Activated CD8-positive, alpha-beta memory T cell treated with anti-CD3 and anti-CD28 coated beads for 1 hour (primary cell): ENCODE measurements around the gene B3GALT6.

Experiments
- DNase-seq, 2 donors: peaks; one replicate each; pipeline ENCODE4 v3.0.0-alpha.2; 2020; ENCODE audit warnings: low read depth in 1 of 2; ENCODE audit errors: extremely low read depth in 1 of 2

The B3GALT6 gene

DNA sequence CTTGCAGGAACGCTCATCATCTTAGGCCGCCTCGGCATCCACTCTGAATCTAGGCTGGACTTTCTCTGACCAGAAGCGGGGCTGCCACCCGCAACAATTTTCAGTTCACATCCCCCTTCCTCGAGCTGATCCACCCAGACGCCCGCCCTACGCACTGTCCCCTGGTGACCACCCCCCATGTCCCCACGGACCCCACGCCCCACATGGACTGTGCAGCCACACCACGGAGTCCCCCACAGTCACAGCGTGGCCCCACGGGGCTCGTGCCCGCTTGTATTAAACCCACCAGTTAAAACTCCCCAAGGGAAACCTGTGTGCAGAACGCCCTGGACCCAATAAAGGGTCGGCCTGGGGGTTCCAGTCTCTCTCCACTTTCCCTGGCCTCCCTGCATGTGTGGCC lies 27.5 kb downstream of the B3GALT6 start:
- DNase-seq, result no peak

GRCh38 chr1:1259951-1260600 lies 28.0 kb downstream of the B3GALT6 start:
- no peak for DNase-seq

GRCh38 chr1:1260843-1261560 lies 29.0 kb downstream of the B3GALT6 start:
- no peak for DNase-seq

DNA sequence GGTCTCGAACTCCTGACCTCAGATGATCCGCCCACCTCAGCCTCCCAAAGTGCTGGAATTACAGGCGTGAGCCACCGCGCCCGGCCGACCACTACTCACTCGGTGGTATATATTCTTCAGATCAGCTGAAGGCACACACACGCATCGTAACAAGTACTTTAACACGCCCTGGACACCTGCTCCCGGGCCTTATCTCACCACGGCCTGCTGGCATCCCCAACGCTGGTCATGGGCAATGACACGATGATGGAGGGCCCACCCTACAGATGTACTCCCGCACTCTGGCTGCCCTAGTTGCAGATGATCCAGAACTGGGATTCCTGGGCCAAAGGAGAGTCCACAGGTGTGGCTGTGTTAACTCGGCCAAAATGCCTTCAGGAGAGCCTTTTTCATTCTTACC lies 30.0 kb downstream of the B3GALT6 start:
- DNase-seq, result no peak

- no peak for DNase-seq
Observed at GRCh38 chr1:1262758-1263157, 30.7 kb downstream of the B3GALT6 start.

DNA sequence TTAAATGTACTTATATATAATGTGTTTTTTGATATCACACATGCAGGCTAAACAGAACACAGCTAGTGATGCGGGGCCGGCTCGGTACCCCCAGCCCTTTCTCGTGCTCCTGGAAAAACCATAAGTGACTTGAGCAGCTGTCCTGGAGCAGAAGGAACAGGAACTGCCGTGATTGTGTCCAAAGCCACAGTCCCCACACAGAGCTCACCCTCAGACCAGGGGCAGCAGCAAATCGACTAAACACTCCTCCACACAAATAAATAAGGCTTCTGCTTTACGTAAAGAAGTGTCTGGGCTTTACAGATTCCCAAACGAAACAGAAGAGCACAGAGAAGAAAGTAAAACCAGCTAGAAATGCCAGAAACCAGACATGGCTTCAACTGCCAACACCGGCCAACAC lies 32.0 kb downstream of the B3GALT6 start:
- DNase-seq, result no peak

- DNase-seq, result no peak
Observed at GRCh38 chr1:1264868-1265272, 32.8 kb downstream of the B3GALT6 start.

- DNase-seq, result no peak
Observed at GRCh38 chr1:1267488-1268283, 35.6 kb downstream of the B3GALT6 start.

GRCh38 chr1:1268284-1268682 lies 36.2 kb downstream of the B3GALT6 start:
- no peak for DNase-seq

DNA sequence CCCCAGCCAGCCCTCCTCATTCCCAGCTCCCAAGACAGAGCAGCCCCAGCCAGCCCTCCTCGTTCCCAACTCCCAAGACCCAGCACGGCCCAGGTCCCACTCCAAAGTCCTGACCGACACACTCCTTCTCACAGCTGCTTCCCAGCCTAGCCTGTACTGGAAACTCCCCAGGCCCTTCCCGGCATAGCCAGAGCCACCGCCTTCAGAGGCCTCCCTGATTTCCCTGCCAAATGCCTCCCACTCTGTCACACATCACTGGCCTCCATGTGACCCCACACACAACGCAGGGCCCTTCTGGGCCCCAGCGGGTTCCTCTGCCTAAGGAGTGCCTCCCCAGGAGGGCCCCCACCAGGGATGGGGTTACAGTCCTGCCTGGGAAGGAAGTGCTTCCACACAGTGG lies 38.8 kb downstream of the B3GALT6 start:
- no peak for DNase-seq

GRCh38 chr1:1272341-1273208 lies 40.5 kb downstream of the B3GALT6 start:
- DNase-seq, result no peak

GRCh38 chr1:1273209-1273511 lies 41.1 kb downstream of the B3GALT6 start:
- no peak for DNase-seq

- DNase-seq, result peak; percentile 82 to 89
Observed at GRCh38 chr1:1273512-1274298, 41.7 kb downstream of the B3GALT6 start, which contains the start of gene UBE2J2. UBE2J2 (minus strand) TSS chr1:1273854; CDS start chr1:1267992, 5,862 bp downstream.

GRCh38 chr1:1274299-1274930 lies 42.4 kb downstream of the B3GALT6 start:
- no peak for DNase-seq

GRCh38 chr1:1274931-1275431 lies 42.9 kb downstream of the B3GALT6 start:
- no peak for DNase-seq

GRCh38 chr1:1275836-1276235 lies 43.8 kb downstream of the B3GALT6 start:
- no peak for DNase-seq

DNA sequence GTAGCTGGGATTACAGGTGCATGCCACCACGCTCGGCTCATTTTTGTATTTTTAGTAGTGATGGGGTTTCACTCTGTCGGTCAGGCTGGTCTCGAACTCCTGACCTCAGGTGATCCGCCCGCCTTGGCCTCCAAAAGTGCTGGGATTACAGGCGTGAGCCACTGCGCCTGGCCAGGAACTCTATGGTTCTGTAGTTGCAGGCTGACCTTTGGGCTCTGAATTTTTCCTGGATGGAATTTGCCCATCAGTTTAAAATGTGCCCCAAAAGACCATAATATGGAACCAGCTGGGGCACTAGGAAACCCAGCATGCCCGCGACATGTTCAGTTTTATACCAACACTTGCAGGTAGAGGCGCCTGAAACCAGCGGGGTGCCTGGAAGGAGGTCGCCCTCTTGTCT lies 46.6 kb downstream of the B3GALT6 start:
- DNase-seq, result no peak

- no peak for DNase-seq
Observed at GRCh38 chr1:1279028-1279427, 47.0 kb downstream of the B3GALT6 start.

DNA sequence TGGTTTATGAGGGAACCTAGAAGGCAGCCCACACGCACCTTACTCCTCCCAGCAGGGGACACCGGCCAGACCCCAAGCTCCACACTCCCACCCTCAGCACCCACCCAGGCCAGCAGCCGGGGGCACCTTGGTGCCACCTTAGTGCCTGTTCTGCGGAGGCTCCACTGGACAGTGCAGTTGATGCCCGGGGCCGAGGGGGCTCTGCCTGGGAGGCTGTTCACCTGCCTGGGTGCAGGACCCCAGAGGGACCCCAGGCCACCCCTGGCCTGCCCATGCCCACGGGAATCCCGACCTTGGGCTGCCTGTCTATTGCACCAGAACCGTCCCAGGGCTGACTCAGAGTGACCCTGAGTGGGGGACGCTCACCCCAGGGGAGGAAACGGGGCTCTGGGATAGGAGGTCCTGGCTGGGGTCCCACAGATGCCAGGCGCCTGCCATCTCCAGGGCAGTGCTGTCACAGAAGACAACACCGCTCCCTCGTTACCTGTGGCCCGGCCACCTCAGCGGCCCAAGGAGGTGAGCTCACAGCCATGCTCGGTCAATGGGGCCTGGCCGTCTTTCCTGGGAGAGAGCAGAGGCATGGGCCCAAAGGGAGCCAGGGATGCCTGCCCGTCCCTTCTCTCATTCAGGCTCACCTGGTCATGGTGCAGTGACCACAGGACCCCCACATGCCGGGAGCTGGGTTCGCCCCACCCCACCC lies 48.9 kb downstream of the B3GALT6 start:
- DNase-seq, result no peak
